NCI-H82 treated with DMSO at 0.1 percent for 48 hours (cell line): ENCODE results near the gene CRYGD.
A peak's percentile ranks its signal among the peaks of the same experiment; 100 is the strongest.

Source experiments
- DNase-seq: peaks from one replicate; lab custom pipeline; 2025; ENCODE audit not compliant: unreplicated experiment; lab: John Stamatoyannopoulos, UW

The CRYGD gene

DNA sequence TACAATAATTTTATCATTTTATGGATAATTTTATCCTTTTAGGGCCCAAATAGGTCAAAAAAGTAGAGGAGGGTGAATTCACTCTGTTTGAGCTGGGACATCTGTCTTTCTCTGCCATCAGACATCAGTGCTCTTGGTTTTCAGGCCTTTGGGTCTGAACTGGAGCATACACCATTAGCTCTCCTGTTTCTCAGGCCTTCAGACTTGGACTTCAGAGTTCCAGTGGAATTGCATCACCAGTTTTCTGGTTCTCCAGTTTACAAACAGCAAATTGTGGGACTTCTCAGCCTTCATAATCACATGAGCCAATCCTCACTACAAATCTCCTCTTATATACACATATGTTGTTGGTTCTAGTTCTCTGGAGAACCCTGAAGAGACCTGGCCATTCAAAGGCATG is 33.9 kb downstream of the CRYGD start:
- DNase-seq = no peak

- DNase-seq = no peak
Observed at GRCh38 chr2:208086029-208086428, 38.3 kb downstream of the CRYGD start.

- DNase-seq = no peak
Observed at GRCh38 chr2:208083807-208084206, 40.5 kb downstream of the CRYGD start.

- no peak for DNase-seq
Observed at GRCh38 chr2:208077276-208077675, 47.0 kb downstream of the CRYGD start.

DNA sequence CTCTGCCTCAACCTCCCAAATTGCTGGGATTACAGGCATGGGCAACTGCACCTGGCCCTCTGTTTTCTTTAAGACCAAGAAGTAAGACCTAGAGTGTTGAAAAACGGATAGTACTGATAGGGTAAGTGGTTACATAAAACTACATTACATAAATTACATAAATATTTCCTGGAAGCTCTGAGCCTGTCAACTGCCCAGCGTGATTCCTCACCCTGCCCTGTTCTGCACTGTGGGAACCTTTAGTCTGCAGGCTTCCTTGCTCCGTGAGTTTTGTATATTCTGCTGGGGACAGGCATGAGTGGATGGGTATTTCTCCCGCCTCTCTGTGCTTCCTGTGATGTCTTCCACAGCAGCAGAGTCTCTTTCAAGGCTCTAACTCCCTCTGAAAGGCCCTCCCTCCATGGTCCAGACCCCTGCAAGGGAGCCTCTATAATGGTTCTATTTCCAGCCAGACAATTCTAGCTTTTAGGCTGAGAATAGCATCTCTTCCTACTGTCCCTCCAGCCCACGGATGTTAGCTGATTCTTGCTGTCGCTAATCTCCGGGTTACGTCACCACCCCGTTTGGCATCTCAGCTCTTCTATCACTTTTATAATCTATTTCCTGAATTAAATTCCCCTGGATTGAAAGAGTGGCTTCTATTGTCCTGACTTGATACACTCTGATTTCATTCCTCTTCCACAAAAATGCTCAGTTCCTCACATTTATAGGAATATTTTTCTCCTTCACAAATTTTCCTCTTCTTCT is 49.5 kb downstream of the CRYGD start:
- DNase-seq = no peak

- peak; percentile 68 for DNase-seq
Observed at GRCh38 chr2:208072250-208072892, 52.0 kb downstream of the CRYGD start.
